ENCODE data around the gene PSME3.
"Not testable (repeated sequence)": the region's sequence is repeated elsewhere in the genome, so short reads cannot be mapped to it uniquely, and the experiment has no call there.

Gene PSME3

DNA sequence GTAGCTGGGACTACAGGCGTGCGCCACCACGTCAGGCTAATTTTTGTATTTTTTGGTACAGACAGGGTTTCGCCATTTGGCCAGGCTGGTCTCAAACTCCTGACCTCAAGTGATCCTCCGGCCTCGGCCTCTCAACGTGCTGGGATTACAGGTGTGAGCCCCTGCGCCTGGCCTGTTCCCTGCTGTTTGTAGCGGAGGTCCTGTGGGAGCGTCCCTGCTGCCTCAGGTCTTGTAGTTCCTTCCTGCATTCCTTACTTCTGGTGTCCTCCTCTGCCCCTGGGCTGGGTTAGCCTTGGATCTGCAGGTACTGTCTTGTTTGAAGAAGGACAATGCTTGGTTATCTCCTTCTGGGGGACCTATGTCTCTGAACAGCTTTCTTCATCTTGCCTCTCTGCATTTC lies 43.8 kb downstream of the PSME3 start:
- TF ChIP-seq, protein P1, sequence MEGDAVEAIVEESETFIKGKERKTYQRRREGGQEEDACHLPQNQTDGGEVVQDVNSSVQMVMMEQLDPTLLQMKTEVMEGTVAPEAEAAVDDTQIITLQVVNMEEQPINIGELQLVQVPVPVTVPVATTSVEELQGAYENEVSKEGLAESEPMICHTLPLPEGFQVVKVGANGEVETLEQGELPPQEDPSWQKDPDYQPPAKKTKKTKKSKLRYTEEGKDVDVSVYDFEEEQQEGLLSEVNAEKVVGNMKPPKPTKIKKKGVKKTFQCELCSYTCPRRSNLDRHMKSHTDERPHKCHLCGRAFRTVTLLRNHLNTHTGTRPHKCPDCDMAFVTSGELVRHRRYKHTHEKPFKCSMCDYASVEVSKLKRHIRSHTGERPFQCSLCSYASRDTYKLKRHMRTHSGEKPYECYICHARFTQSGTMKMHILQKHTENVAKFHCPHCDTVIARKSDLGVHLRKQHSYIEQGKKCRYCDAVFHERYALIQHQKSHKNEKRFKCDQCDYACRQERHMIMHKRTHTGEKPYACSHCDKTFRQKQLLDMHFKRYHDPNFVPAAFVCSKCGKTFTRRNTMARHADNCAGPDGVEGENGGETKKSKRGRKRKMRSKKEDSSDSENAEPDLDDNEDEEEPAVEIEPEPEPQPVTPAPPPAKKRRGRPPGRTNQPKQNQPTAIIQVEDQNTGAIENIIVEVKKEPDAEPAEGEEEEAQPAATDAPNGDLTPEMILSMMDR (conservative IDR thresholded peaks at IDR 0.05; ENCODE audit: control insufficient read depth, insufficient read depth, low read depth, low read length), result no peak
- no peak overlapping the region for H3K4me3 ChIP-seq (ENCODE audit: control insufficient read depth, low read depth, low read length)
- no peak for DNase-seq (ENCODE audit: low read depth)

- no peak for DNase-seq (ENCODE audit: low read depth)
- TF ChIP-seq, protein P1 (conservative IDR thresholded peaks at IDR 0.05; ENCODE audit: control insufficient read depth, insufficient read depth, low read depth, low read length), result no peak
- no peak overlapping the region for H3K4me3 ChIP-seq (ENCODE audit: control insufficient read depth, low read depth, low read length)
Observed at GRCh38 chr17:42878123-42878880, 45.1 kb downstream of the PSME3 start.

DNA sequence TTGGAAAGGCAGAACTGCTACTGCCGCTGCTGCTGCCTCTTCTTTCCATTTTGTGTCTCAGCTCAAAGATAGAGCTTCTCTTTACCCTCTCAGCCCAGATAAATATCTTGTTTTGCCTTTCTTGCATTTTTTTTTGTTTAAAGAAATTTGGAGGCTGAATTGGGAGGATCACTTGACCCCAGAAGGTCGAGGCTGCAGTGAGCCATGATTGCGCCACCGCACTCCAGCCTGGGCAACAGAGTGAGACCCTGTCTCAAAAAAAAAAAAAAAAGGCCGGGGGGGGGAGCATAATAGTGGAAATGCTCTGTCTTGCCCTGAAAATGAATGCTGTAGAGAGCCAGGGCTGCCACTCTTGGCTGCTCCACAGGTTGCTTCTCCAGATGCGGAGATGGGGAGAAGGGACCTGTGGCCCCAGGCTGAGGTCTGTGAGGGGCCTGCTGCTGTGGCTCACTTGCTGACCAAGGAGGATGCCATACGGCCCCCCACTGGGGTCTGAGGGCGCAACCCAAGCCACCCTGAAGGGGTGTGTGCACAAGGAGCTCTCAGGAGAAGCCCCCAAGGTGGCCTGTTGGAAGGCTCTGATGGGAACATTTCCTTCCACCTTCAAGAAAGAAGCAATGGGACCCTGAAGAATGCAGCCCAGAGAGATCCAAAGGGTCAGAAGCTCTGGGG lies 45.9 kb downstream of the PSME3 start:
- TF ChIP-seq, protein P1 (conservative IDR thresholded peaks at IDR 0.05; ENCODE audit: control insufficient read depth, insufficient read depth, low read depth, low read length), result no peak
- no peak overlapping the region for H3K4me3 ChIP-seq (ENCODE audit: control insufficient read depth, low read depth, low read length)
- no peak for DNase-seq (ENCODE audit: low read depth)

DNA sequence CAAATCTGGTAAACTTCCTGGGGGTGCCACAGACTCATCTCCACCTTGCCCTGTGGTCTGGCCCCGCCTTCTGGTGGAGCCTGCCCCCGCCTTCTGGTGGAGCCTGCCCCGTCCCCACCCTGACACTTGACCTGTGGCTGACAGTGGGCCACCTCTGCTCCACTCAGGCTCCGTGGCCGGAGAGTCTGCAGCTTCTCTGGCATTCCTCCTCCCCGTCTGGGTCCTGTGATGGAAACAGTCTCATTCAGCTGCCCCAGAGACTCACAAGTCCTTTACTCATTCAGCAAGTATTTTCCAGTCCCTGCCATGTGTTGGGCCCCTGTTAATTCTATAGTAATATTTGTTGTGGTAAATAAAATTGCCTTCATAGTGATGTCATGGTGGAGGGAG lies 46.4 kb downstream of the PSME3 start:
- DNase-seq (ENCODE audit: low read depth), result peak; percentile 30
- TF ChIP-seq, protein P1 (conservative IDR thresholded peaks at IDR 0.05; ENCODE audit: control insufficient read depth, insufficient read depth, low read depth, low read length), result no peak
- no peak overlapping the region for H3K4me3 ChIP-seq (ENCODE audit: control insufficient read depth, low read depth, low read length)

DNA sequence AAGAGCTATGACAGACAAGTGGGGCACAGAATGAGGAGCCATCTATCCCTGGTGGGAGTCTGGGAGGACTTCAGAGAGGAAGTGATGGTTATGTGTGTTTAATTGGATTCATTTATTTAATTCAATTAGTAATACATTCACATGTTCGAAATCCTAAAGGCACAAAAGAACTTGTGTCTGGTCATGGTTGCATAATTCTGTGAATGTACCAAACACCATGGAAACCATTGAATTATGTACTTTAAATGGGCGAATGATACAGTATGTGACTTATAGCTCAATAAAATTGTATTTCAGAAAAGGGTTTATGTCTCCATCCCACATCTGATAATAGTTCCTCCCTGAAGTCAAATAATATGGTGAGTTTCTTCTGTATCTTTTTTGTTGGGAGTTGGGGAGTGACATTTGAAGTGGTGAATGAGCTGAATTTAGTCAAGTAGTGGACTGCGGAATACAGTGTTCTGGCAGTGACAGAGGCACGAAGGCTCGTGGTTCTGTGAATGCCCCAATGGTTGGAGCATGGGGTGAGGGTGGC lies 47.6 kb downstream of the PSME3 start:
- no peak overlapping the region for H3K4me3 ChIP-seq (ENCODE audit: control insufficient read depth, low read depth, low read length)
- TF ChIP-seq, protein P1 (conservative IDR thresholded peaks at IDR 0.05; ENCODE audit: control insufficient read depth, insufficient read depth, low read depth, low read length), result no peak
- no peak for DNase-seq (ENCODE audit: low read depth)

- not testable (repeated sequence) for H3K4me3 ChIP-seq (ENCODE audit: control insufficient read depth, low read depth, low read length); DNase-seq (ENCODE audit: low read depth)
Observed at GRCh38 chr17:42881706-42882105, 48.5 kb downstream of the PSME3 start.

- no peak overlapping the region for H3K4me3 ChIP-seq (ENCODE audit: control insufficient read depth, low read depth, low read length)
- TF ChIP-seq, protein P1 (conservative IDR thresholded peaks at IDR 0.05; ENCODE audit: control insufficient read depth, insufficient read depth, low read depth, low read length), result no peak
- DNase-seq (ENCODE audit: low read depth), result no peak
Observed at GRCh38 chr17:42882166-42882565, 49.0 kb downstream of the PSME3 start.

All from fibroblast of mammary gland (primary cell).